Mesendoderm (in vitro differentiated cells): ENCODE results near the gene ANKS1B.

Source experiments
- DNase-seq: peaks from one replicate; pipeline ENCODE4 v3.0.0; 2013
- H2AK5ac ChIP-seq: 2 replicates; pipeline ENCODE4 v1.6.1; 2013; ENCODE audit warnings: low read length, inconsistent platforms
- H2BK120ac ChIP-seq: 2 replicates; pipeline ENCODE4 v1.6.1; 2013; ENCODE audit warnings: low read depth, mild to moderate bottlenecking, low read length, moderate library complexity, mixed read lengths
- H2BK15ac ChIP-seq: replicated peaks from 2 replicates; pipeline ENCODE4 v1.6.1; 2013; ENCODE audit warnings: low read depth, mild to moderate bottlenecking, moderate library complexity
- H2BK5ac ChIP-seq: 2 replicates; pipeline ENCODE4 v1.6.1; 2013; ENCODE audit warnings: low read length, inconsistent platforms
- H3K18ac ChIP-seq: 2 replicates; pipeline ENCODE4 v1.6.1; 2013; ENCODE audit warnings: mild to moderate bottlenecking, low read length, mixed read lengths
- H3K23ac ChIP-seq: one replicate; pipeline ENCODE4 v1.6.1; 2013; ENCODE audit warnings: low read length
- H3K27ac ChIP-seq: 2 replicates; pipeline ENCODE4 v1.5.1; 2013; ENCODE audit warnings: low read depth, mild to moderate bottlenecking, inconsistent platforms, low read length, moderate library complexity
- H3K27me3 ChIP-seq: 2 replicates; pipeline ENCODE4 v1.6.1; 2013; ENCODE audit warnings: low read length, control low read depth, mild to moderate bottlenecking, inconsistent platforms; ENCODE audit not compliant: insufficient read depth, poor library complexity
- H3K36me3 ChIP-seq: 2 replicates; pipeline ENCODE4 v1.6.1; 2013; ENCODE audit warnings: low read length, inconsistent platforms; ENCODE audit not compliant: control insufficient read depth, insufficient read depth
- H3K4ac ChIP-seq: one replicate; pipeline ENCODE4 v1.6.1; 2013; ENCODE audit warnings: low read depth, mild to moderate bottlenecking, low read length, moderate library complexity
- H3K4me1 ChIP-seq: 2 replicates; pipeline ENCODE4 v1.6.1; 2013; ENCODE audit warnings: low read depth, low read length, inconsistent platforms; ENCODE audit not compliant: control insufficient read depth
- H3K4me2 ChIP-seq: 2 replicates; pipeline ENCODE4 v1.6.1; 2013; ENCODE audit warnings: low read length
- H3K4me3 ChIP-seq: 2 replicates; pipeline ENCODE4 v1.5.1; 2013; ENCODE audit warnings: mild to moderate bottlenecking, low read length
- H3K56ac ChIP-seq: one replicate; pipeline ENCODE4 v1.6.1; 2013; ENCODE audit warnings: low read length
- H3K79me1 ChIP-seq: 2 replicates; pipeline ENCODE4 v1.6.1; 2013; ENCODE audit warnings: low read length, inconsistent platforms
- H3K79me2 ChIP-seq: 2 replicates; pipeline ENCODE4 v1.6.1; 2013; ENCODE audit warnings: mild to moderate bottlenecking, low read length; ENCODE audit not compliant: control insufficient read depth, insufficient read depth
- H3K9ac ChIP-seq: 2 replicates; pipeline ENCODE4 v1.6.1; 2013; ENCODE audit warnings: low read length, inconsistent platforms
- H4K5ac ChIP-seq: one replicate; pipeline ENCODE4 v1.6.1; 2013; ENCODE audit warnings: low read length
- H4K8ac ChIP-seq: one replicate; pipeline ENCODE4 v1.6.1; 2013; ENCODE audit warnings: low read depth, mild to moderate bottlenecking, control low read depth, low read length, moderate library complexity
- WGBS: extraction: QIAGEN DNeasy Blood & Tissue Kit; methylation state at CpG from one replicate; pipeline ENCODE4 v1.1.7; 2013; ENCODE audit warnings: low lambda C conversion rate, missing lambda C conversion rate; ENCODE audit not compliant: insufficient coverage; ENCODE audit errors: extremely low coverage; 5-methylcytosine and 5-hydroxymethylcytosine counted together

The ANKS1B gene

GRCh38 chr12:98873776-98874175, 1111.0 kb downstream of the ANKS1B start:
- DNase-seq, result no peak
- Histone ChIP-seq H3K56ac (no peak overlapping the region), H2BK5ac (no peak overlapping the region), H3K4me1 (peaks cover 6% of the 10 kb centered on the region), H2AK5ac (no peak overlapping the region), H4K5ac (no peak overlapping the region), H3K79me2 (no peaks in the 10 kb centered on the region), H3K4me2 (no peak overlapping the region), H3K79me1 (no peaks in the 10 kb centered on the region), H2BK15ac (no peak overlapping the region), H4K8ac (no peak overlapping the region), H3K4ac (no peak overlapping the region), H3K9ac (no peak overlapping the region), H3K4me3 (no peak overlapping the region), H3K23ac (no peak overlapping the region), H3K27ac (no peak overlapping the region), H3K27me3 (no peaks in the 10 kb centered on the region), H2BK120ac (no peak overlapping the region), H3K36me3 (no peaks in the 10 kb centered on the region), H3K18ac (no peak overlapping the region)
- WGBS, result no CpG with 5 or more reads among the region's 1 CpG

GRCh38 chr12:98870504-98870903, 1114.2 kb downstream of the ANKS1B start:
- Histone ChIP-seq H4K5ac (no peak overlapping the region), H2BK5ac (no peak overlapping the region), H3K4me1 (peaks cover 7% of the 10 kb centered on the region), H3K36me3 (no peaks in the 10 kb centered on the region), H3K9ac (no peak overlapping the region), H3K56ac (no peak overlapping the region), H3K79me1 (no peaks in the 10 kb centered on the region), H3K79me2 (no peaks in the 10 kb centered on the region), H3K4me3 (no peak overlapping the region), H2AK5ac (no peak overlapping the region), H3K4me2 (no peak overlapping the region), H4K8ac (no peak overlapping the region), H3K27me3 (no peaks in the 10 kb centered on the region), H3K18ac (no peak overlapping the region), H2BK120ac (no peak overlapping the region), H3K27ac (no peak overlapping the region), H3K4ac (no peak overlapping the region), H2BK15ac (no peak overlapping the region), H3K23ac (no peak overlapping the region)
- no CpG with 5 or more reads among the region's 6 CpGs for WGBS
- DNase-seq, result peak; percentile 44

GRCh38 chr12:98869886-98870503, 1114.7 kb downstream of the ANKS1B start:
- peak overlapping the region; percentile 74 for H2BK5ac ChIP-seq
- H3K4me1 ChIP-seq, result peaks cover 7% of the 10 kb centered on the region
- WGBS, result no CpG with 5 or more reads among the region's 2 CpGs
- no peak overlapping the region for H3K4me2 ChIP-seq
- DNase-seq, result no peak
- H3K9ac ChIP-seq, result peak overlapping the region; percentile 8
- H3K36me3 ChIP-seq, result no peaks in the 10 kb centered on the region
- H3K79me2 ChIP-seq, result no peaks in the 10 kb centered on the region
- H4K8ac ChIP-seq, result no peak overlapping the region
- H3K18ac ChIP-seq, result peak overlapping the region; percentile 80
- peak overlapping the region; percentile 3 for H3K27ac ChIP-seq
- peak overlapping the region; percentile 50 for H3K56ac ChIP-seq
- no peak overlapping the region for H3K23ac ChIP-seq
- no peak overlapping the region for H2BK15ac ChIP-seq
- no peak overlapping the region for H3K4me3 ChIP-seq
- peak overlapping the region; percentile 47 for H4K5ac ChIP-seq
- H3K27me3 ChIP-seq, result no peaks in the 10 kb centered on the region
- peak overlapping the region; percentile 43 for H3K4ac ChIP-seq
- H3K79me1 ChIP-seq, result no peaks in the 10 kb centered on the region
- H2AK5ac ChIP-seq, result no peak overlapping the region
- peak overlapping the region; percentile 64 for H2BK120ac ChIP-seq

GRCh38 chr12:98868538-98868937, 1116.2 kb downstream of the ANKS1B start:
- peak; percentile 79 for DNase-seq
- Histone ChIP-seq H3K4ac (no peak overlapping the region), H2BK15ac (no peak overlapping the region)

GRCh38 chr12:98868076-98868475, 1116.7 kb downstream of the ANKS1B start:
- Histone ChIP-seq H3K36me3 (no peaks in the 10 kb centered on the region), H3K79me2 (no peaks in the 10 kb centered on the region), H3K27me3 (no peaks in the 10 kb centered on the region), H3K4me2 (no peak overlapping the region), H3K79me1 (no peaks in the 10 kb centered on the region), H3K56ac (peak overlapping the region; percentile 51), H3K23ac (no peak overlapping the region), H3K4me3 (no peak overlapping the region), H3K4me1 (peaks cover 7% of the 10 kb centered on the region), H2BK15ac (no peak overlapping the region), H3K18ac (no peak overlapping the region), H2AK5ac (no peak overlapping the region), H4K8ac (no peak overlapping the region), H4K5ac (no peak overlapping the region), H3K9ac (no peak overlapping the region), H2BK120ac (no peak overlapping the region), H3K4ac (no peak overlapping the region), H2BK5ac (peak overlapping the region; percentile 72), H3K27ac (peak overlapping the region; percentile 30)
- no peak for DNase-seq
- WGBS, result no CpG with 5 or more reads among the region's 6 CpGs

More at GRCh38 chr12:98868538-98868937, 1116.2 kb downstream of the ANKS1B start:
- peaks cover 7% of the 10 kb centered on the region for H3K4me1 ChIP-seq
- no CpG with 5 or more reads among the region's 4 CpGs for WGBS
- H3K4me3 ChIP-seq, result no peak overlapping the region
- H3K79me2 ChIP-seq, result no peaks in the 10 kb centered on the region
- no peak overlapping the region for H3K18ac ChIP-seq
- no peak overlapping the region for H4K5ac ChIP-seq
- no peaks in the 10 kb centered on the region for H3K27me3 ChIP-seq
- no peak overlapping the region for H4K8ac ChIP-seq
- H3K4me2 ChIP-seq, result no peak overlapping the region
- no peak overlapping the region for H3K23ac ChIP-seq
- no peak overlapping the region for H2BK5ac ChIP-seq
- no peak overlapping the region for H2BK120ac ChIP-seq
- H3K79me1 ChIP-seq, result no peaks in the 10 kb centered on the region
- H3K9ac ChIP-seq, result no peak overlapping the region
- H3K27ac ChIP-seq, result no peak overlapping the region
- no peak overlapping the region for H2AK5ac ChIP-seq
- H3K36me3 ChIP-seq, result no peaks in the 10 kb centered on the region
- no peak overlapping the region for H3K56ac ChIP-seq

GRCh38 chr12:98864363-98864762, 1120.4 kb downstream of the ANKS1B start:
- H3K79me1 ChIP-seq, result no peaks in the 10 kb centered on the region
- no peak overlapping the region for H2BK5ac ChIP-seq
- no peak overlapping the region for H2BK120ac ChIP-seq
- no peak overlapping the region for H3K23ac ChIP-seq
- H3K4ac ChIP-seq, result no peak overlapping the region
- WGBS, result no CpG with 5 or more reads among the region's 1 CpG
- H3K9ac ChIP-seq, result no peak overlapping the region
- H3K27me3 ChIP-seq, result no peaks in the 10 kb centered on the region
- no peaks in the 10 kb centered on the region for H3K36me3 ChIP-seq
- no peak overlapping the region for H4K5ac ChIP-seq
- no peak overlapping the region for H3K27ac ChIP-seq
- no peak overlapping the region for H4K8ac ChIP-seq
- H3K4me3 ChIP-seq, result no peak overlapping the region
- H3K18ac ChIP-seq, result peak overlapping the region; percentile 25
- H3K79me2 ChIP-seq, result no peaks in the 10 kb centered on the region
- no peak overlapping the region for H3K4me2 ChIP-seq
- no peak overlapping the region for H2AK5ac ChIP-seq
- no peak overlapping the region for H2BK15ac ChIP-seq
- no peak for DNase-seq
- peaks cover 2% of the 10 kb centered on the region for H3K4me1 ChIP-seq
- no peak overlapping the region for H3K56ac ChIP-seq
